ENCODE results near the gene ATXN2. TPM values are rescaled to one million over a fixed set of nuclear protein-coding genes. Genes with fewer than 3 reads are reported as not detected.

The ATXN2 gene
- total and polyA plus RNA-seq, 10 donors, result 7.7 to 77.8 (median 56.8) TPM

- no peak for DNase-seq
- Histone ChIP-seq H3K36me3 (peaks cover 0 to 9% (median 0%) of the 10 kb centered on the region in 6 donors), H3K4me3 (no peak overlapping the region), H3K9me3 (no peaks in the 10 kb centered on the region), H3K27me3 (replicated peaks in 1 of 7) (no peaks in the 10 kb centered on the region), H3K4me1 (peaks cover 0 to 88% (median 36%) of the 10 kb centered on the region in 6 donors), H3K27ac (no peak overlapping the region)
- TF ChIP-seq POLR2A (IDR thresholded peaks at IDR 0.05) (no peak), CTCF (IDR thresholded peaks at IDR 0.05 in 8 of 11, conservative IDR thresholded peaks at IDR 0.05 in 3 of 11) (no peak), POLR2AphosphoS5 (IDR thresholded peaks at IDR 0.05) (no peak)
- intact Hi-C loops (cut with DNase I; ENCODE audit: low total_unique reads), result no loop called here
- 87 to 98% (median 96%) methylated on average over 7 to 9 of the region's 9 CpGs for WGBS, 5 donors
Observed at GRCh38 chr12:111589601-111590000, 9.5 kb downstream of the ATXN2 start.

GRCh38 chr12:111588010-111588409 is 11.1 kb downstream of the ATXN2 start:
- Histone ChIP-seq H3K36me3 (peaks cover 0 to 9% (median 0%) of the 10 kb centered on the region in 6 donors), H3K9me3 (no peaks in the 10 kb centered on the region), H3K27ac (no peak overlapping the region), H3K27me3 (replicated peaks in 1 of 7) (no peaks in the 10 kb centered on the region), H3K4me3 (no peak overlapping the region), H3K4me1 (peaks cover 0 to 76% (median 24%) of the 10 kb centered on the region in 6 donors)
- no peak for DNase-seq
- 90 to 94% (median 91%) methylated on average over 3 of the region's 3 CpGs for WGBS, 5 donors
- TF ChIP-seq POLR2A (IDR thresholded peaks at IDR 0.05) (no peak), CTCF (IDR thresholded peaks at IDR 0.05 in 8 of 11, conservative IDR thresholded peaks at IDR 0.05 in 3 of 11) (no peak)
- intact Hi-C loops (cut with DNase I; ENCODE audit: low total_unique reads), result no loop called here

- Histone ChIP-seq H3K4me3 (no peak overlapping the region), H3K36me3 (peaks cover 0 to 9% (median 0%) of the 10 kb centered on the region in 6 donors), H3K9me3 (no peaks in the 10 kb centered on the region), H3K27me3 (replicated peaks in 1 of 7) (no peaks in the 10 kb centered on the region), H3K27ac (no peak overlapping the region), H3K4me1 (peaks cover 0 to 67% (median 21%) of the 10 kb centered on the region in 6 donors)
- intact Hi-C loops (cut with DNase I; ENCODE audit: low total_unique reads), result no loop called here
- WGBS, 5 donors, result 84 to 86% (median 84%) methylated on average over 4 of the region's 4 CpGs
- TF ChIP-seq POLR2A (IDR thresholded peaks at IDR 0.05) (no peak), CTCF (IDR thresholded peaks at IDR 0.05 in 8 of 11, conservative IDR thresholded peaks at IDR 0.05 in 3 of 11) (no peak), POLR2AphosphoS5 (IDR thresholded peaks at IDR 0.05) (no peak)
- DNase-seq, result no peak
Observed at GRCh38 chr12:111586986-111587385, 12.1 kb downstream of the ATXN2 start.

- no peak for TF ChIP-seq POLR2AphosphoS5 (IDR thresholded peaks at IDR 0.05)
- TF ChIP-seq CTCF (IDR thresholded peaks at IDR 0.05 in 8 of 11, conservative IDR thresholded peaks at IDR 0.05 in 3 of 11), result no peak
- no peak for TF ChIP-seq POLR2A (IDR thresholded peaks at IDR 0.05)
- Histone ChIP-seq H3K4me1 (peaks cover 0 to 60% (median 15%) of the 10 kb centered on the region in 6 donors), H3K4me3 (no peak overlapping the region), H3K27me3 (replicated peaks in 1 of 7) (no peaks in the 10 kb centered on the region), H3K27ac (no peak overlapping the region), H3K36me3 (peaks cover 0 to 9% (median 0%) of the 10 kb centered on the region in 6 donors), H3K9me3 (no peaks in the 10 kb centered on the region)
- 64 to 81% (median 79%) methylated on average over 5 of the region's 5 CpGs for WGBS, 5 donors
- no peak for DNase-seq
- intact Hi-C loops (cut with DNase I; ENCODE audit: low total_unique reads), result no loop called here
Observed at GRCh38 chr12:111585690-111586089, 13.4 kb downstream of the ATXN2 start.
